GM12873 (cell line): ENCODE data around the gene TTC38.

Experiments used
- TF ChIP-seq, protein P1 (sequence below): IDR thresholded peaks from 2 replicates; pipeline ENCODE4 v1.5.1; 2012; ENCODE audit warnings: low read depth, mild to moderate bottlenecking, moderate library complexity, low read length, control low read depth; ENCODE audit not compliant: insufficient read depth; ENCODE audit errors: missing control alignments

The TTC38 gene

DNA sequence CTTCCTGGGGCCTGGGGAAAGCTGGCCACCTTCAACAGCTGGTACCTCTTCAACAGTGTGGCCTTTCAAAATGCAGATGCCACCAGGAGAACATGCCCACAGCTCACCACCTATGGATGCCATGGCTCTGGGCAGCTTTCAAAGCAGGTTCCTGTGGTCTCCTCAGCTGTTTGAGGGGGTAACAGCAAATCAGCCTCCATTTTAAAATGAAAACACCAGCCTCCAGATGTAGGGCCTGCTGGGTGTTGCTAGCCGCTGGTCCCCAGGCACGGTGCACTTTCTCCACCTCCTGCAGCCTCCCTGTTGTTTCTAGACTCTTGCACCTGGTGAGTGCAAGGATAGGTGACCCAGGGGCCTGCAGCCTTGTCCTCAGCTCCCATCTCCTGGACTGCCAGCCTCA lies 27.7 kb upstream of the TTC38 start:
- TF ChIP-seq, protein P1, sequence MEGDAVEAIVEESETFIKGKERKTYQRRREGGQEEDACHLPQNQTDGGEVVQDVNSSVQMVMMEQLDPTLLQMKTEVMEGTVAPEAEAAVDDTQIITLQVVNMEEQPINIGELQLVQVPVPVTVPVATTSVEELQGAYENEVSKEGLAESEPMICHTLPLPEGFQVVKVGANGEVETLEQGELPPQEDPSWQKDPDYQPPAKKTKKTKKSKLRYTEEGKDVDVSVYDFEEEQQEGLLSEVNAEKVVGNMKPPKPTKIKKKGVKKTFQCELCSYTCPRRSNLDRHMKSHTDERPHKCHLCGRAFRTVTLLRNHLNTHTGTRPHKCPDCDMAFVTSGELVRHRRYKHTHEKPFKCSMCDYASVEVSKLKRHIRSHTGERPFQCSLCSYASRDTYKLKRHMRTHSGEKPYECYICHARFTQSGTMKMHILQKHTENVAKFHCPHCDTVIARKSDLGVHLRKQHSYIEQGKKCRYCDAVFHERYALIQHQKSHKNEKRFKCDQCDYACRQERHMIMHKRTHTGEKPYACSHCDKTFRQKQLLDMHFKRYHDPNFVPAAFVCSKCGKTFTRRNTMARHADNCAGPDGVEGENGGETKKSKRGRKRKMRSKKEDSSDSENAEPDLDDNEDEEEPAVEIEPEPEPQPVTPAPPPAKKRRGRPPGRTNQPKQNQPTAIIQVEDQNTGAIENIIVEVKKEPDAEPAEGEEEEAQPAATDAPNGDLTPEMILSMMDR, result no peak

- TF ChIP-seq, protein P1, result no peak
These were observed 27.3 kb upstream of the TTC38 start for GRCh38 chr22:46240506-46240905.

- TF ChIP-seq, protein P1, result no peak
These were observed 26.9 kb upstream of the TTC38 start for GRCh38 chr22:46240907-46241306.

GRCh38 chr22:46241396-46242007 lies 26.3 kb upstream of the TTC38 start:
- TF ChIP-seq, protein P1, result no peak

GRCh38 chr22:46242076-46242475 lies 25.7 kb upstream of the TTC38 start:
- TF ChIP-seq, protein P1, result no peak

DNA sequence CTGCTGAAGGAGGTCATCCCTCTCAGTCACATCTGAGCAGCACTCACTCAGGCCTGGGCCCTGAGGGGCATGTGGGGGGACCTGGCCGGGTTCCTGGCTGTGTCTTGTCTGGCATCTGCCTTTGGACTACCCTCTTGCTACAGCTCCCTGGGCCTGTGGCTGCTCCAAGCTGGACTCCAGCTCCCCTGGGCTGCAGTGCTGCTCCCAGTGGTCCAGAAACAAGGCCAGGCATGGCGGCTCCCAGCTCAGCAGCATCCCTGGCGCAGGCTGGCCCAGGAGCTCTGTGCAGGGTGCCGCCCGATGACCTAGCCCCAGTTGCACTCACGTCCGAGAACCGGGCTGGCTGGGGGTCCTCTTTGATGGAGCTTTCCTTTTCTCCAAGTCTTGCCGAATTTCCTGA lies 23.0 kb upstream of the TTC38 start:
- TF ChIP-seq, protein P1, result no peak

DNA sequence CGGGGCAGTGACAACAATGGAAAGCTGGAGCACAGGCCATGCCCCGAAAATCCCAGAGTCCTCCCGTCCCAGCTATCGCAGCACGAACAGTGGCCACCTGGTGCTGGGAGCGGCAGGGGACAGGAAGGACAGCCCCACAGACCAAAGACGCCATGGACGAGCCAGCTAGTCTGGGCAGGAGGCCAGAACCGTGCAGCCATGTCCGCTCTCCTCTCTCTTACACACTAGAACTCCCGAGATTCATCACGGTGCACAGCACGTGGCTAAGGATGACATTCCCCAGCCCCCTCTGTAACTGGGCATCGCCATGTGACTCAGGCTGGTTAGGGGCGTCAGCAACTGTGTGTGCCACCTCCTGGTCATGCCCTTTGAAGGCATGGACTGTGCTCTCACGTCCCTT lies 22.3 kb upstream of the TTC38 start:
- TF ChIP-seq, protein P1, result no peak
